ENCODE measurements around the gene GDPD1.
A peak's percentile ranks its signal among the peaks of the same experiment; 100 is the strongest.
"Not testable (repeated sequence)": the region's sequence is repeated elsewhere in the genome, so short reads cannot be mapped to it uniquely, and the experiment has no call there.

The GDPD1 gene

GRCh38 chr17:59199398-59199797, 20.9 kb upstream of the GDPD1 start:
- Histone ChIP-seq H3K4me3 (ENCODE audit: low read length) (no peak overlapping the region), H3K27ac (ENCODE audit: low read depth, low read length) (no peak overlapping the region), H3K4me1 (ENCODE audit: control insufficient read depth, insufficient read depth, low read length) (no peaks in the 10 kb centered on the region), H3K9ac (ENCODE audit: low read length) (no peak overlapping the region), H3K27me3 (ENCODE audit: control insufficient read depth, insufficient read depth, low read length) (no peaks in the 10 kb centered on the region), H3K36me3 (ENCODE audit: control insufficient read depth, insufficient read depth, low read length) (no peaks in the 10 kb centered on the region)

GRCh38 chr17:59202320-59202719, 18.0 kb upstream of the GDPD1 start:
- Histone ChIP-seq H3K27me3 (ENCODE audit: control insufficient read depth, insufficient read depth, low read length) (no peaks in the 10 kb centered on the region), H3K36me3 (ENCODE audit: control insufficient read depth, insufficient read depth, low read length) (no peaks in the 10 kb centered on the region), H3K4me1 (ENCODE audit: control insufficient read depth, insufficient read depth, low read length) (no peaks in the 10 kb centered on the region), H3K4me3 (ENCODE audit: low read length) (no peak overlapping the region), H3K27ac (ENCODE audit: low read depth, low read length) (no peak overlapping the region), H3K9ac (ENCODE audit: low read length) (no peak overlapping the region)

GRCh38 chr17:59219370-59219769, 941 bp upstream of the GDPD1 start:
- Histone ChIP-seq H3K4me3 (ENCODE audit: low read length) (no peak overlapping the region), H3K9ac (ENCODE audit: low read length) (no peak overlapping the region), H3K4me1 (ENCODE audit: control insufficient read depth, insufficient read depth, low read length) (no peaks in the 10 kb centered on the region), H3K27me3 (ENCODE audit: control insufficient read depth, insufficient read depth, low read length) (no peaks in the 10 kb centered on the region), H3K36me3 (ENCODE audit: control insufficient read depth, insufficient read depth, low read length) (no peaks in the 10 kb centered on the region), H3K27ac (ENCODE audit: low read depth, low read length) (no peak overlapping the region)

GRCh38 chr17:59219992-59220327, 351 bp upstream of the GDPD1 start:
- no peak overlapping the region for H3K9ac ChIP-seq (ENCODE audit: low read length)
- no peak overlapping the region for H3K27ac ChIP-seq (ENCODE audit: low read depth, low read length)

GRCh38 chr17:59221159-59221847, 992 bp downstream of the GDPD1 start:
- no peaks in the 10 kb centered on the region for H3K27me3 ChIP-seq (ENCODE audit: control insufficient read depth, insufficient read depth, low read length)
- no peaks in the 10 kb centered on the region for H3K4me1 ChIP-seq (ENCODE audit: control insufficient read depth, insufficient read depth, low read length)
- H3K4me3 ChIP-seq (ENCODE audit: low read length) = peak overlapping the region; percentile 71
- H3K9ac ChIP-seq (ENCODE audit: low read length) = peak overlapping the region; percentile 26
- H3K27ac ChIP-seq (ENCODE audit: low read depth, low read length) = no peak overlapping the region
- H3K36me3 ChIP-seq (ENCODE audit: control insufficient read depth, insufficient read depth, low read length) = no peaks in the 10 kb centered on the region

More at GRCh38 chr17:59219992-59220327, 351 bp upstream of the GDPD1 start:
- no peaks in the 10 kb centered on the region for H3K27me3 ChIP-seq (ENCODE audit: control insufficient read depth, insufficient read depth, low read length)
- H3K36me3 ChIP-seq (ENCODE audit: control insufficient read depth, insufficient read depth, low read length) = no peaks in the 10 kb centered on the region
- no peaks in the 10 kb centered on the region for H3K4me1 ChIP-seq (ENCODE audit: control insufficient read depth, insufficient read depth, low read length)
- peak overlapping the region; percentile 71 for H3K4me3 ChIP-seq (ENCODE audit: low read length)

- no peaks in the 10 kb centered on the region for H3K36me3 ChIP-seq (ENCODE audit: control insufficient read depth, insufficient read depth, low read length)
- H3K4me3 ChIP-seq (ENCODE audit: low read length) = no peak overlapping the region
- H3K27ac ChIP-seq (ENCODE audit: low read depth, low read length) = no peak overlapping the region
- no peak overlapping the region for H3K9ac ChIP-seq (ENCODE audit: low read length)
- no peaks in the 10 kb centered on the region for H3K4me1 ChIP-seq (ENCODE audit: control insufficient read depth, insufficient read depth, low read length)
- no peaks in the 10 kb centered on the region for H3K27me3 ChIP-seq (ENCODE audit: control insufficient read depth, insufficient read depth, low read length)
These were observed 3.5 kb downstream of the GDPD1 start for GRCh38 chr17:59223813-59224212.

GRCh38 chr17:59228588-59228987, 8.3 kb downstream of the GDPD1 start:
- not testable (repeated sequence) for H3K9ac ChIP-seq (ENCODE audit: low read length); H3K4me3 ChIP-seq (ENCODE audit: low read length); H3K27ac ChIP-seq (ENCODE audit: low read depth, low read length); H3K36me3 ChIP-seq (ENCODE audit: control insufficient read depth, insufficient read depth, low read length); H3K4me1 ChIP-seq (ENCODE audit: control insufficient read depth, insufficient read depth, low read length); H3K27me3 ChIP-seq (ENCODE audit: control insufficient read depth, insufficient read depth, low read length)

- Histone ChIP-seq H3K4me1 (ENCODE audit: control insufficient read depth, insufficient read depth, low read length) (no peaks in the 10 kb centered on the region), H3K4me3 (ENCODE audit: low read length) (no peak overlapping the region)
These were observed 10.5 kb downstream of the GDPD1 start for GRCh38 chr17:59230764-59231163.

GRCh38 chr17:59234631-59235030, 14.3 kb downstream of the GDPD1 start:
- no peaks in the 10 kb centered on the region for H3K4me1 ChIP-seq (ENCODE audit: control insufficient read depth, insufficient read depth, low read length)
- no peaks in the 10 kb centered on the region for H3K27me3 ChIP-seq (ENCODE audit: control insufficient read depth, insufficient read depth, low read length)
- no peak overlapping the region for H3K4me3 ChIP-seq (ENCODE audit: low read length)
- no peak overlapping the region for H3K27ac ChIP-seq (ENCODE audit: low read depth, low read length)
- no peaks in the 10 kb centered on the region for H3K36me3 ChIP-seq (ENCODE audit: control insufficient read depth, insufficient read depth, low read length)
- no peak overlapping the region for H3K9ac ChIP-seq (ENCODE audit: low read length)

More at GRCh38 chr17:59230764-59231163, 10.5 kb downstream of the GDPD1 start:
- Histone ChIP-seq H3K27ac (ENCODE audit: low read depth, low read length) (no peak overlapping the region), H3K36me3 (ENCODE audit: control insufficient read depth, insufficient read depth, low read length) (no peaks in the 10 kb centered on the region), H3K9ac (ENCODE audit: low read length) (no peak overlapping the region), H3K27me3 (ENCODE audit: control insufficient read depth, insufficient read depth, low read length) (no peaks in the 10 kb centered on the region)

- no peak overlapping the region for H3K9ac ChIP-seq (ENCODE audit: low read length)
- no peak overlapping the region for H3K27ac ChIP-seq (ENCODE audit: low read depth, low read length)
- H3K36me3 ChIP-seq (ENCODE audit: control insufficient read depth, insufficient read depth, low read length) = no peaks in the 10 kb centered on the region
- H3K27me3 ChIP-seq (ENCODE audit: control insufficient read depth, insufficient read depth, low read length) = no peaks in the 10 kb centered on the region
- no peaks in the 10 kb centered on the region for H3K4me1 ChIP-seq (ENCODE audit: control insufficient read depth, insufficient read depth, low read length)
- H3K4me3 ChIP-seq (ENCODE audit: low read length) = no peak overlapping the region
These were observed 18.6 kb downstream of the GDPD1 start for GRCh38 chr17:59238906-59239305.

- no peak overlapping the region for H3K4me3 ChIP-seq (ENCODE audit: low read length)
- H3K4me1 ChIP-seq (ENCODE audit: control insufficient read depth, insufficient read depth, low read length) = no peaks in the 10 kb centered on the region
- H3K9ac ChIP-seq (ENCODE audit: low read length) = no peak overlapping the region
- H3K36me3 ChIP-seq (ENCODE audit: control insufficient read depth, insufficient read depth, low read length) = no peaks in the 10 kb centered on the region
- no peaks in the 10 kb centered on the region for H3K27me3 ChIP-seq (ENCODE audit: control insufficient read depth, insufficient read depth, low read length)
- H3K27ac ChIP-seq (ENCODE audit: low read depth, low read length) = no peak overlapping the region
These were observed 23.8 kb downstream of the GDPD1 start for GRCh38 chr17:59244081-59244480.

GRCh38 chr17:59254742-59255141, 34.4 kb downstream of the GDPD1 start:
- no peaks in the 10 kb centered on the region for H3K4me1 ChIP-seq (ENCODE audit: control insufficient read depth, insufficient read depth, low read length)
- H3K9ac ChIP-seq (ENCODE audit: low read length) = no peak overlapping the region
- no peak overlapping the region for H3K4me3 ChIP-seq (ENCODE audit: low read length)
- no peaks in the 10 kb centered on the region for H3K36me3 ChIP-seq (ENCODE audit: control insufficient read depth, insufficient read depth, low read length)
- H3K27me3 ChIP-seq (ENCODE audit: control insufficient read depth, insufficient read depth, low read length) = no peaks in the 10 kb centered on the region
- no peak overlapping the region for H3K27ac ChIP-seq (ENCODE audit: low read depth, low read length)

GRCh38 chr17:59257101-59257500, 36.8 kb downstream of the GDPD1 start:
- Histone ChIP-seq H3K4me1 (ENCODE audit: control insufficient read depth, insufficient read depth, low read length) (no peaks in the 10 kb centered on the region), H3K36me3 (ENCODE audit: control insufficient read depth, insufficient read depth, low read length) (no peaks in the 10 kb centered on the region), H3K27ac (ENCODE audit: low read depth, low read length) (no peak overlapping the region), H3K4me3 (ENCODE audit: low read length) (no peak overlapping the region), H3K27me3 (ENCODE audit: control insufficient read depth, insufficient read depth, low read length) (no peaks in the 10 kb centered on the region), H3K9ac (ENCODE audit: low read length) (no peak overlapping the region)
